Measurements from ENCODE around the gene SCUBE1. TPM values are rescaled to one million over a fixed set of nuclear protein-coding genes. Genes with fewer than 3 reads are reported as not detected.

Gene SCUBE1
- total and polyA plus RNA-seq, 2 of the 8 experiments (the other 6 are each of a cell fraction or from before 2014, with no cell fraction given), result 2.3 to 4.9 TPM

DNA sequence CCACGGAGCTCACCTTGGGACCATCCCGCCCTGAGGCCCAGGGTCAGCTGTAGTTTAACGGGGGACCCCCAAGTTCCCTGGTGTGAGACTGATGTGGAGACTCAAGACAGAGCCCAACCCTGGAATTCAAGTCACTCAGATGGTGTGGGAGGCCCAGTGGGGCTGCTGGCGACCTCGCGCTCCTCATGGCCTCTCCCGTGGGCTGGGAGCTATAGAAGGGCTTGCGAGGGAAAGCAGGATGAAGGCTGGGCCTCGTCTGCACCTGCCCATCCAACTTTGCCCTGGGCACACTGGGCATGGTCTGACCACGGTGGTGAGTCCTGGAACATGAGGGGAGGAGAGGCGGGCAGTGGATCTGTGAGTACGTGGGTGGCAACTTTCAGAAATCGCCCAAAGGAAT, 142.6 kb downstream of the SCUBE1 start (continued):
- TF ChIP-seq, protein P1, sequence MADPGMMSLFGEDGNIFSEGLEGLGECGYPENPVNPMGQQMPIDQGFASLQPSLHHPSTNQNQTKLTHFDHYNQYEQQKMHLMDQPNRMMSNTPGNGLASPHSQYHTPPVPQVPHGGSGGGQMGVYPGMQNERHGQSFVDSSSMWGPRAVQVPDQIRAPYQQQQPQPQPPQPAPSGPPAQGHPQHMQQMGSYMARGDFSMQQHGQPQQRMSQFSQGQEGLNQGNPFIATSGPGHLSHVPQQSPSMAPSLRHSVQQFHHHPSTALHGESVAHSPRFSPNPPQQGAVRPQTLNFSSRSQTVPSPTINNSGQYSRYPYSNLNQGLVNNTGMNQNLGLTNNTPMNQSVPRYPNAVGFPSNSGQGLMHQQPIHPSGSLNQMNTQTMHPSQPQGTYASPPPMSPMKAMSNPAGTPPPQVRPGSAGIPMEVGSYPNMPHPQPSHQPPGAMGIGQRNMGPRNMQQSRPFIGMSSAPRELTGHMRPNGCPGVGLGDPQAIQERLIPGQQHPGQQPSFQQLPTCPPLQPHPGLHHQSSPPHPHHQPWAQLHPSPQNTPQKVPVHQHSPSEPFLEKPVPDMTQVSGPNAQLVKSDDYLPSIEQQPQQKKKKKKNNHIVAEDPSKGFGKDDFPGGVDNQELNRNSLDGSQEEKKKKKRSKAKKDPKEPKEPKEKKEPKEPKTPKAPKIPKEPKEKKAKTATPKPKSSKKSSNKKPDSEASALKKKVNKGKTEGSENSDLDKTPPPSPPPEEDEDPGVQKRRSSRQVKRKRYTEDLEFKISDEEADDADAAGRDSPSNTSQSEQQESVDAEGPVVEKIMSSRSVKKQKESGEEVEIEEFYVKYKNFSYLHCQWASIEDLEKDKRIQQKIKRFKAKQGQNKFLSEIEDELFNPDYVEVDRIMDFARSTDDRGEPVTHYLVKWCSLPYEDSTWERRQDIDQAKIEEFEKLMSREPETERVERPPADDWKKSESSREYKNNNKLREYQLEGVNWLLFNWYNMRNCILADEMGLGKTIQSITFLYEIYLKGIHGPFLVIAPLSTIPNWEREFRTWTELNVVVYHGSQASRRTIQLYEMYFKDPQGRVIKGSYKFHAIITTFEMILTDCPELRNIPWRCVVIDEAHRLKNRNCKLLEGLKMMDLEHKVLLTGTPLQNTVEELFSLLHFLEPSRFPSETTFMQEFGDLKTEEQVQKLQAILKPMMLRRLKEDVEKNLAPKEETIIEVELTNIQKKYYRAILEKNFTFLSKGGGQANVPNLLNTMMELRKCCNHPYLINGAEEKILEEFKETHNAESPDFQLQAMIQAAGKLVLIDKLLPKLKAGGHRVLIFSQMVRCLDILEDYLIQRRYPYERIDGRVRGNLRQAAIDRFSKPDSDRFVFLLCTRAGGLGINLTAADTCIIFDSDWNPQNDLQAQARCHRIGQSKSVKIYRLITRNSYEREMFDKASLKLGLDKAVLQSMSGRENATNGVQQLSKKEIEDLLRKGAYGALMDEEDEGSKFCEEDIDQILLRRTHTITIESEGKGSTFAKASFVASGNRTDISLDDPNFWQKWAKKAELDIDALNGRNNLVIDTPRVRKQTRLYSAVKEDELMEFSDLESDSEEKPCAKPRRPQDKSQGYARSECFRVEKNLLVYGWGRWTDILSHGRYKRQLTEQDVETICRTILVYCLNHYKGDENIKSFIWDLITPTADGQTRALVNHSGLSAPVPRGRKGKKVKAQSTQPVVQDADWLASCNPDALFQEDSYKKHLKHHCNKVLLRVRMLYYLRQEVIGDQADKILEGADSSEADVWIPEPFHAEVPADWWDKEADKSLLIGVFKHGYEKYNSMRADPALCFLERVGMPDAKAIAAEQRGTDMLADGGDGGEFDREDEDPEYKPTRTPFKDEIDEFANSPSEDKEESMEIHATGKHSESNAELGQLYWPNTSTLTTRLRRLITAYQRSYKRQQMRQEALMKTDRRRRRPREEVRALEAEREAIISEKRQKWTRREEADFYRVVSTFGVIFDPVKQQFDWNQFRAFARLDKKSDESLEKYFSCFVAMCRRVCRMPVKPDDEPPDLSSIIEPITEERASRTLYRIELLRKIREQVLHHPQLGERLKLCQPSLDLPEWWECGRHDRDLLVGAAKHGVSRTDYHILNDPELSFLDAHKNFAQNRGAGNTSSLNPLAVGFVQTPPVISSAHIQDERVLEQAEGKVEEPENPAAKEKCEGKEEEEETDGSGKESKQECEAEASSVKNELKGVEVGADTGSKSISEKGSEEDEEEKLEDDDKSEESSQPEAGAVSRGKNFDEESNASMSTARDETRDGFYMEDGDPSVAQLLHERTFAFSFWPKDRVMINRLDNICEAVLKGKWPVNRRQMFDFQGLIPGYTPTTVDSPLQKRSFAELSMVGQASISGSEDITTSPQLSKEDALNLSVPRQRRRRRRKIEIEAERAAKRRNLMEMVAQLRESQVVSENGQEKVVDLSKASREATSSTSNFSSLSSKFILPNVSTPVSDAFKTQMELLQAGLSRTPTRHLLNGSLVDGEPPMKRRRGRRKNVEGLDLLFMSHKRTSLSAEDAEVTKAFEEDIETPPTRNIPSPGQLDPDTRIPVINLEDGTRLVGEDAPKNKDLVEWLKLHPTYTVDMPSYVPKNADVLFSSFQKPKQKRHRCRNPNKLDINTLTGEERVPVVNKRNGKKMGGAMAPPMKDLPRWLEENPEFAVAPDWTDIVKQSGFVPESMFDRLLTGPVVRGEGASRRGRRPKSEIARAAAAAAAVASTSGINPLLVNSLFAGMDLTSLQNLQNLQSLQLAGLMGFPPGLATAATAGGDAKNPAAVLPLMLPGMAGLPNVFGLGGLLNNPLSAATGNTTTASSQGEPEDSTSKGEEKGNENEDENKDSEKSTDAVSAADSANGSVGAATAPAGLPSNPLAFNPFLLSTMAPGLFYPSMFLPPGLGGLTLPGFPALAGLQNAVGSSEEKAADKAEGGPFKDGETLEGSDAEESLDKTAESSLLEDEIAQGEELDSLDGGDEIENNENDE (IDR thresholded peaks at IDR 0.05; ENCODE audit: insufficient replicate concordance, low read length), result no peak
- TF ChIP-seq FOSL1 (IDR thresholded peaks at IDR 0.05; ENCODE audit: insufficient read depth, low read depth, low read length), result no peak
- TF ChIP-seq RNF2 (IDR thresholded peaks at IDR 0.05; ENCODE audit: borderline replicate concordance, low read depth, low read length, missing control alignments, poor library complexity, severe bottlenecking), result no peak
- TF ChIP-seq HDAC6 (IDR thresholded peaks at IDR 0.05; ENCODE audit: low read depth, low read length), result no peak
- no peak for TF ChIP-seq HDAC2 (IDR thresholded peaks at IDR 0.05; ENCODE audit: borderline replicate concordance in 1 of 2, low read depth in 2 of 2, low read length in 2 of 2)
- TF ChIP-seq, protein P2, sequence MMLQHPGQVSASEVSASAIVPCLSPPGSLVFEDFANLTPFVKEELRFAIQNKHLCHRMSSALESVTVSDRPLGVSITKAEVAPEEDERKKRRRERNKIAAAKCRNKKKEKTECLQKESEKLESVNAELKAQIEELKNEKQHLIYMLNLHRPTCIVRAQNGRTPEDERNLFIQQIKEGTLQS (IDR thresholded peaks at IDR 0.05; ENCODE audit: insufficient read depth, low read depth, low read length), result no peak
